PC-9 (cell line): ENCODE results near the gene RETN. TPM values are rescaled to one million over a fixed set of nuclear protein-coding genes. Genes with fewer than 3 reads are reported as not detected.

Source experiments
- BruUV-seq: library from RNA; stranded (reverse); fragments of 400-500 nt; replicated peaks from 2 replicates; lab custom pipeline; 2021; lab: Mats Ljungman, UMichigan
- CTCF ChIA-PET: fragments of 300-600 bp; sonication (Branson Sonifier 250); formaldehyde crosslinking; loops from one replicate; lab custom pipeline; 2022; ENCODE audit warnings: antibody characterized with exemption; lab: Charles Lee
- POLR2A ChIA-PET: fragments of 300-600 bp; sonication (Branson Sonifier 250); formaldehyde crosslinking; loops from one replicate; lab custom pipeline; 2022; ENCODE audit warnings: antibody characterized with exemption; ENCODE audit not compliant: unreplicated experiment; lab: Charles Lee
- DNase-seq, 2 experiments: peaks; one replicate each; pipeline versions ENCODE4 v3.0.0 to v3.0.0-alpha.2; 2015 to 2022; ENCODE audit warnings: mixed read lengths in 1 of 2
- H2AFZ ChIP-seq: fragments of 200-600 bp; sonication (generic); 2 replicates; pipeline ENCODE4 v1.8.1; 2017; ENCODE audit warnings: antibody characterized with exemption
- H3F3A ChIP-seq: fragments of 200-600 bp; sonication (generic); 2 replicates; pipeline ENCODE4 v1.8.1; 2017; ENCODE audit warnings: antibody characterized with exemption, mild to moderate bottlenecking, low read depth; ENCODE audit not compliant: insufficient read depth
- H3K27ac ChIP-seq: fragments of 200-600 bp; sonication (generic); 2 replicates; pipeline ENCODE4 v1.6.1; 2016; ENCODE audit warnings: mixed run types
- H3K27me3 ChIP-seq: fragments of 200-600 bp; sonication (generic); 2 replicates; pipeline ENCODE4 v1.6.1; 2016; ENCODE audit warnings: low read depth, mixed run types; ENCODE audit not compliant: insufficient read depth
- H3K36me3 ChIP-seq: fragments of 200-600 bp; sonication (generic); 2 replicates; pipeline ENCODE4 v1.6.1; 2016; ENCODE audit warnings: low read depth, mixed run types
- H3K4me1 ChIP-seq: fragments of 200-600 bp; sonication (generic); replicated peaks from 2 replicates; pipeline ENCODE4 v1.6.1; 2016; ENCODE audit warnings: mixed run types; ENCODE audit not compliant: insufficient read depth
- H3K4me2 ChIP-seq: fragments of 200-600 bp; sonication (generic); 2 replicates; pipeline ENCODE4 v1.6.1; 2017; ENCODE audit warnings: mixed run types
- H3K4me3 ChIP-seq: fragments of 200-600 bp; sonication (generic); 2 replicates; pipeline ENCODE4 v1.6.1; 2016; ENCODE audit warnings: mixed run types
- H3K79me2 ChIP-seq: fragments of 200-600 bp; sonication (generic); 2 replicates; pipeline ENCODE4 v1.6.1; 2017; ENCODE audit warnings: low read depth, mixed run types
- H3K9me2 ChIP-seq: fragments of 200-600 bp; sonication (generic); 2 replicates; pipeline ENCODE4 v1.8.1; 2017; ENCODE audit warnings: mild to moderate bottlenecking; ENCODE audit not compliant: insufficient read depth
- H3K9me3 ChIP-seq: fragments of 200-600 bp; sonication (generic); 2 replicates; pipeline ENCODE4 v1.8.1; 2016; ENCODE audit warnings: low read depth; ENCODE audit not compliant: insufficient read depth
- H4K20me1 ChIP-seq: fragments of 200-600 bp; sonication (generic); 2 replicates; pipeline ENCODE4 v1.8.1; 2017; ENCODE audit not compliant: insufficient read depth
- CTCF ChIP-seq: fragments of 200-600 bp; sonication (generic); conservative IDR thresholded peaks from 2 replicates; pipeline ENCODE4 v1.6.1; 2017; ENCODE audit warnings: mixed run types, antibody characterized with exemption, mild to moderate bottlenecking, moderate library complexity
- EZH2 ChIP-seq: fragments of 200-600 bp; sonication (generic); IDR thresholded peaks from 2 replicates; pipeline ENCODE4 v1.8.0; 2017; ENCODE audit warnings: antibody characterized with exemption, low read depth
- intact Hi-C: fragments of 100-400 bp; cut with micrococcal nuclease; formaldehyde crosslinking; loops from one replicate; pipeline ENCODE4 v1.10.0; 2022; ENCODE audit not compliant: unreplicated experiment
- total RNA-seq: library from RNA; stranded (reverse); gene quantifications from 2 replicates; pipeline ENCODE4 v1.2.3, GENCODE V29; 2021

The RETN gene
- total RNA-seq, 1 experiment from 2014 or later, result not detected

- Histone ChIP-seq H3F3A (no peaks in the 10 kb centered on the region), H3K9me3 (no peaks in the 10 kb centered on the region), H3K79me2 (no peaks in the 10 kb centered on the region), H3K27me3 (peaks cover 13% of the 10 kb centered on the region; the same call in 1 of the 2 replicates), H4K20me1 (no peaks in the 10 kb centered on the region), H3K4me2 (no peak overlapping the region), H3K9me2 (no peaks in the 10 kb centered on the region), H3K4me3 (no peak overlapping the region), H3K36me3 (no peaks in the 10 kb centered on the region), H2AFZ (no peak overlapping the region), H3K4me1 (no peaks in the 10 kb centered on the region), H3K27ac (no peak overlapping the region)
- POLR2A ChIA-PET, result no interaction called here
- no peak for DNase-seq
- TF ChIP-seq CTCF, result no peak
- TF ChIP-seq EZH2, result no peak
- CTCF ChIA-PET, result interaction anchor here (0.7 kb wide), 1 partner anchor 82 kb away, joined by 4 read pairs; no protein-coding TSS in a partner anchor
- intact Hi-C loops, result no loop called here
- BruUV-seq, result no TSS peak
Observed at GRCh38 chr19:7705387-7706187, 36.7 kb downstream of the RETN start.

DNA sequence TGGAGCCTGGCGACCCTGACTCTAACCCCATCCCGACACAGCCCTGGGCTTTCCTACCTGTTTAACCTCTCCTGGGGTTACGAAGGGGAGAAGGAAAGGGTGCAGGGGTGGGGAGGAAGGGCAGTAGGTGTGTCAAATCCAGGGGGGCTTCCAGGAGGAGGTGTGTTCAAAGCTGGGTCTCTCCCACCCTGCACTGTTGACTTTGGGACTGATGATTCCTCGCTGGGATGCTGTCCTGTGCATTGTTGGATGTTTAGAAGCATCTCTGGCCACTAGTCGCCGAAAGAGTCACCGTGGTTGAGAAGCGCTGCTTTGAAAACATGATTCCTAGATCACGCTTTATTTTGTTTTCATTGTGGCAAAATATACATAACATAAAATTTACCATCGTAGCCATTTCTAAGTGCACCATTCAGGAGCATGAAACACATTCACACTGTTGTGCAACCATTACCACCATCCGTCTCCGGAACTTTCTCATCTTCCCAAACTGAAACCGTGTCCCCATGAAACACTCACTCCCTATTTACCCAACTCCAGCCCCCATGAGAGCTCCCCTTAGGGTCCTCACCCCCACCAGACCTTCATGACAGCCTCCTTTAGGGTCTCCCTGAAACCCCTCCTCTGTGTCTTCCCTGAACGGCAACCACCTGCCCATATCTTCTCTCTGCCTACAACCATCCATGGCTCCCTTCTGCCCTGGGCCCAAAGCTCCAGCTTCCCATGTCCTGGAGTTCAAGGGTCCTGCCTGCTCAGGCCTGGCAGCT is 37.5 kb downstream of the RETN start:
- no peaks in the 10 kb centered on the region for H3K4me1 ChIP-seq
- H3K27ac ChIP-seq, result no peak overlapping the region
- no peaks in the 10 kb centered on the region for H3K9me3 ChIP-seq
- intact Hi-C loops, result no loop called here
- no peaks in the 10 kb centered on the region for H3K9me2 ChIP-seq
- H3K36me3 ChIP-seq, result no peaks in the 10 kb centered on the region
- H3F3A ChIP-seq, result no peaks in the 10 kb centered on the region
- no peaks in the 10 kb centered on the region for H3K79me2 ChIP-seq
- no peak overlapping the region for H3K4me2 ChIP-seq
- ChIA-PET CTCF (no interaction called here), POLR2A (no interaction called here)
- H4K20me1 ChIP-seq, result no peaks in the 10 kb centered on the region
- no peak overlapping the region for H2AFZ ChIP-seq
- no peak for TF ChIP-seq CTCF
- no peak for TF ChIP-seq EZH2
- no peak overlapping the region for H3K4me3 ChIP-seq
- H3K27me3 ChIP-seq, result peaks cover 13% of the 10 kb centered on the region; the same call in 1 of the 2 replicates
- DNase-seq, result no peak
- no TSS peak for BruUV-seq

DNA sequence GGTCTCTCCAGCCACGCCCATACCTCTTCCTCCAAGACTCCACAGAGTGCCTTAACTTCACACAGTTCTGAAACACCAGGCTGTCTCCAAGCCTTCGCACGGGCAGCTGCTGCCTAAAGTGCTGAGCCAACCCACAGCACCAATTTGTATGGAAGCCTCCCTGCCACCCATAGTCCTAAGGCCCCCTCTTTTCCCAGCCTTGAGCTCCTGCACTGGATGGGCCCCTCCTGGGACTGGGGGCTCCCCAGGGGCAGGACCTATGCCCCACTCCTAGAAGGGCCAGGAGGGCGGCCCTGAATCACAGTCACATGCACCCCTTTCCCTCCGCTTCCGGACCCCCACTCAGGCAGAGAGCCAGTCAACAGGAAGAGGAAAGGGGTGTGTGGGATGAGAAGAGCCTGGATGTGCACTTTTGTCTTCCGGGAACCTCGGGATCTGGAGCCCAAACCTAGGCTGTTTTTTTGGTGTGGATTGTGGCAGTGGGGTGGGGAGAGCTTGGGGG is 38.2 kb downstream of the RETN start:
- no peaks in the 10 kb centered on the region for H3K9me3 ChIP-seq
- intact Hi-C loops, result no loop called here
- TF ChIP-seq EZH2, result no peak
- TF ChIP-seq CTCF, result no peak
- H3K9me2 ChIP-seq, result no peaks in the 10 kb centered on the region
- peaks cover 13% of the 10 kb centered on the region; the same call in 1 of the 2 replicates for H3K27me3 ChIP-seq
- H3K27ac ChIP-seq, result no peak overlapping the region
- no peaks in the 10 kb centered on the region for H3K36me3 ChIP-seq
- no peak overlapping the region for H2AFZ ChIP-seq
- no peak overlapping the region for H3K4me2 ChIP-seq
- DNase-seq, result no peak
- POLR2A ChIA-PET, result no interaction called here
- H3K79me2 ChIP-seq, result no peaks in the 10 kb centered on the region
- no peaks in the 10 kb centered on the region for H4K20me1 ChIP-seq
- BruUV-seq, result no TSS peak
- no peaks in the 10 kb centered on the region for H3K4me1 ChIP-seq
- H3K4me3 ChIP-seq, result no peak overlapping the region
- no peaks in the 10 kb centered on the region for H3F3A ChIP-seq
- CTCF ChIA-PET, result no interaction called here
